SKM-1 (cell line): ENCODE data around the gene PDE12.

ENCODE experiments used
- DNase-seq: peaks from one replicate; lab custom pipeline; 2025; ENCODE audit not compliant: unreplicated experiment; lab: John Stamatoyannopoulos, UW

PDE12 gene

GRCh38 chr3:57555738-57556458 lies at the start of gene PDE12:
Gene PDE12, plus strand, starts transcription at chr3:57556274. Its CDS starts 106 bp downstream, at chr3:57556380.
- DNase-seq = peak; percentile 87

- DNase-seq = no peak
Observed at GRCh38 chr3:57512166-57512565, 43.9 kb upstream of the PDE12 start.

- no peak for DNase-seq
Observed at GRCh38 chr3:57518276-57518915, 37.7 kb upstream of the PDE12 start.

DNA sequence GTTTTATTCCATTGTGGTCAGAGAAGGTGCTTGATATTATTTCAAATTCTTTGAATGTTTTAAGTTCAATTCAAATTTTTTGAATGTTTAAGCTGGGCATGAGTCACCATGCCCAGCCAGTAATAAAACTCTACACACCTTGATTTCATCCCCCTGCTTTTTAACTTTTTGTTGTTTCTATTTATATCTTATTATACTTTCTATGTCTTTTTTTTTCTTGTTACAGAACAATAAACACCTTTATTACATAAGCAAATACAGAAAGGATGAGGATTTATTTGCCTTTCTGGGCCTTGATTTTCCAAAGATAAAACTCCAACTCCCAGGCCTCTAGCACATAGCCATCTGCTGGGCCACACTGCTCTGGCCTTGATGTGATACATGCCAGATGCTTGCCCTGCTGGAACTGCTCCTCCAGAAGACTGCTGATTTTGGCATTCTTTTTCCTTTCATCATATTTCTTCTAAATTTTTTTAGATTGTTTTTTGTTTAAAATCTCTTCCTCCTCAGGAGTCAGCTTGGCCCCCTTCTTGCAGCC lies 25.9 kb upstream of the PDE12 start:
- DNase-seq = no peak

- DNase-seq = no peak
Observed at GRCh38 chr3:57538465-57538864, 17.6 kb upstream of the PDE12 start.

GRCh38 chr3:57544181-57545125 lies 11.6 kb upstream of the PDE12 start, which contains the start of gene DNAH12:
Gene DNAH12, minus strand, starts transcription at chr3:57544344. Its CDS starts 1,474 bp downstream, at chr3:57542870.
- DNase-seq = no peak

DNA sequence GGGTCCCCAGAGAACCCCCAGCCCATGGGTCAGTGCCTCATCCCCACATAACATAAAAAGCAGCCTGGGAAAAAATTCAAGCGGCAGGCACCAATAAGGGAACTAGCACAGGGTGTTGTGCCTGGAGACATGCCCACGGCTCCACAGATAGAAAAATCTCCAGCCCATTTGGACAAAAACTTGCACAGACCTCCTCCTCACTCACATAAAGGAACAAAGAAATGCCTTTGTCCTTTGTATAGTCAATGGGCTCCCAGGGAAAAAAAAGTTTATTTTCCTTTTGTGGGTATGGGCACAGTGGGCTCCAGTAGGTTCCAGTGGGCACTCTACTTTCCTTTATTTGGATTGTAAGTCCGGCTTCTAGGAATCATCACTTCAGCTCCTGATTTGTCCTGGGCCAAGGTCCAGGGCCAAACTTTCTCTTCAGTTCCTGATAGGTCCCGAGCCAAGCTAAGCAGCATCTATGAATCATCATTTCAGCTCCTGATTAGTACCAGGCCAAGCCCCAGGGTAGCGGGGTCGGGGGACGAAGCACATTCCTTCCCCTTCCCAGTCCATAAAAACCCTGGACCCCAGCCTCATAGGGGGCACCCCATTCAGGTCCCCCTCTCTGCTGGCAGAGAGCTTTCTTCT lies 10.3 kb upstream of the PDE12 start:
- no peak for DNase-seq

DNA sequence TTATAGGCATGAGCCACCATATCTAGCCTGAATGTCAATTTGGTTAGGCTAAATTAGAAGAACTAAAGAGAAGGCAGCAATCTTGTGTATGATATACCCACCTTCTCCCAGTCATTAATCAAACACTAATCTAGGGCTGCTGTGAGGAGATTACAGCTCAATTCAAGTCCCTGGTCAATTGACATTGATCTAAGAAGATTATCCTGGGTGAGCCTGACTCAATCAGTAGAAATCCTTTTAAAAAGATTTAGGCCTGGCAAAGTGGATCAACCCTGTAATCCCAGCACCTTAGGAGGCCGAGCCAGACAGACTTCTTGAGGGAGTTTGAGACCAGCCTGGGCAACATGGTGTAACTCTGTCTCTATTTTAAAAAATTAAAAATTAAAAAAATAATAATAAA lies 9.5 kb upstream of the PDE12 start:
- DNase-seq = no peak

GRCh38 chr3:57555306-57555705 lies 768 bp upstream of the PDE12 start:
- no peak for DNase-seq

- DNase-seq = no peak
Observed at GRCh38 chr3:57556459-57557084, 498 bp downstream of the PDE12 start.

GRCh38 chr3:57557085-57557537 lies 1.0 kb downstream of the PDE12 start:
- DNase-seq = no peak

DNA sequence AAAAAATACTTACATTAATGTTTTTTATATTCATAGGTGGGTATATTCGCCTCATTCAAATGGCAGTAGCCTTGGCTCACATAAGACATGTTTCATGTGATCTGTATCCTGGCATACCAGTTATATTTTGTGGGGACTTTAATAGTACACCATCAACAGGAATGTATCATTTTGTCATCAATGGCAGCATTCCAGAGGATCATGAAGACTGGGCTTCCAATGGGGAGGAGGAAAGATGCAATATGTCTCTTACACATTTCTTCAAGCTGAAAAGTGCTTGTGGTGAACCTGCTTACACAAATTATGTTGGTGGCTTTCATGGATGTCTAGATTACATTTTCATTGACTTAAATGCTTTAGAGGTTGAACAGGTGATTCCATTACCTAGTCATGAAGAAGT lies 3.5 kb downstream of the PDE12 start:
- no peak for DNase-seq

GRCh38 chr3:57569859-57570450 lies 13.9 kb downstream of the PDE12 start:
- no peak for DNase-seq

- DNase-seq = no peak
Observed at GRCh38 chr3:57570878-57571277, 14.8 kb downstream of the PDE12 start.

DNA sequence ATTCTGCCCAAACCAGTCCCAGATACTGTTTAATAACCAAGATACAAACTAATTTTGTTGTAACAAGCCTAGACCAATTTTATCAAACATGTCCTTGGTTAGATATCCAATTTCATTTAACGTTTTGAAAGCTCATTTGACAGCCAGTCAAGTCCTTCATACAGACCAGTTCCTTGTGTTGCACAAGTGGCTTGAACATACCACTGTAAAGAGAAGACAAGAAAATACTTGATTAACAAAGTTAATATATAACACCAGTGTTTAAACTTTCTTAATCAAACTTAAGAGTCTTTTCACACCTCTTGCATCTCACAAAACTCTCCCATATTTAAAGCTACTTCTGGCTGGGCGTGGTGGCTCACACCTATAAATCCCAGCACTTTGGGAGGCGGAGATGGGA lies 16.0 kb downstream of the PDE12 start:
- DNase-seq = no peak

DNA sequence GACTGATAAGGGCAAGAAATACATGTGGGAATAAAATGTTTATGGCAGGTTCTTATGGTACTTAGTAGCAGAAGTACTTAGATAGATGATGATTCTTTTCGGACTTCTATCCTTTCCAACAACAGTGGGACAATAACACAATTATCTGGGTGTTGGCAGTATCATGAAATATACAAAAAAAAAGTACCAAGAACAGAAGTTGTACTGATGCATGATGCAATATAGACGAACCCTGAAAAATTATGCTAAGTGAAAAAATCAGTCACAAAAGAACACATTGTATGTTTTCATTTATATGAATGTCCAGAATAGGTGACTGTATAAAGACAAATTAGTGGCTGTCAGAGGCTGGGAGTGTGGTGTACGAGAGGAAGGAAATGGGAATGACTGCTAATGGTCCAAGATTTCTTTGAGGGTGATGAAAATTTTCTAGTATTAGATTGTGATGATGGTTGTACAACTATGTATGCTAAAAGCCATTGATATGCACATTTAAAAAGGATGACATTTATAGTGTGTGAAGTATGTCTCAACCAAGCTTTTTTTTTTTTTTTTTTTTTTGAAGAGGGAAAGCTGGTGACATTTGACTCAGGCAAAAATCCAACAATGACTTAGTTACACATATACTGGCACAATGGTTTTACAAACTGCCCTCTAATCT lies 20.0 kb downstream of the PDE12 start:
- no peak for DNase-seq

DNA sequence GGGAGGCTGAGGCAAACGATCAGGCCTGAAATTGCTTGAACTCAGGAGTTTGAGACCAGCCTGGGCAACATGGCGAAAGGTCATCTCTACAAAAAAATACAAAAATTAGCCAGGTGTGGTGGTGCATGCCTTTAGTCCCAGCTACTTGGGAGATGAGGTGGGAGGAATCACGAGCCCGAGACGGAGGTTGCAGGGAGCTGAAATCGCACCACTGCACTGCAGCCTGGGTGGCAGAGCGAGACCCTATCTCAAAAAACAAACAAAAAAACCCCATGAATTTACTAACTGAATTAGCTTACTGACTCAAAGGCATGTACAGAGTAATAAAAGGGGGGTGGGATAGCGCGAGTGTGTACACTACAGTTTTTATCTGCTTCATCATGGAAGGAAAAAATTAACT lies 21.7 kb downstream of the PDE12 start:
- DNase-seq = no peak

GRCh38 chr3:57582474-57583168 lies 26.5 kb downstream of the PDE12 start:
- DNase-seq = no peak

- no peak for DNase-seq
Observed at GRCh38 chr3:57583544-57583943, 27.5 kb downstream of the PDE12 start.
